ENCODE data around the gene ANOS1.

The ANOS1 gene

DNA sequence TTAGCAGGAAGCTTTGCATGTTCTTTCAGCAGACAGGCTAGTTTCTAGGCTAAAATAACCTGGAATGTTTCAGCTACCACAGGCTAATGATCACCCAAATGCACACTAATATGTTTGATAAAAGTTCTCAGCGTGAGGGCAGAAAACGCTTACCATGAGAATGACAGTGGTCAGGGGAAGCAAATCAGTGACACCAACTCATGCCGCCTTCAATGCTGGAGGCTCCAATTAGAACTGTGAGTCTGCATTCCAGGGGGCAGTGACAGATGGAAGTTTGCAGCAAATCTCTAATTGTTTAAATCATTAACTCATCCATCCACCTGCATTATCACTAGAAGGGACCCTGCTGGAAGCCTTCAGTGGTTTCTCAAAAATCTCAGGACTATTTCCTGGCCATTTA is 43.2 kb downstream of the ANOS1 start:
- Histone ChIP-seq H3K36me3 (replicated peaks; ENCODE audit: insufficient read depth, low read length) (no peaks in the 10 kb centered on the region), H3K4me1 (ENCODE audit: low read length) (no peaks in the 10 kb centered on the region), H3F3A (ENCODE audit: insufficient read depth, low read length) (no peaks in the 10 kb centered on the region), H3K27me3 (replicated peaks; ENCODE audit: insufficient read depth, low read length) (no peaks in the 10 kb centered on the region), H3K4me2 (ENCODE audit: low read depth, low read length) (no peak overlapping the region), H3K27ac (ENCODE audit: low read length) (no peak overlapping the region), H3K9me3 (replicated peaks; ENCODE audit: insufficient read depth, low read length) (no peaks in the 10 kb centered on the region), H3K9me2 (replicated peaks; ENCODE audit: insufficient read depth, low read length) (no peaks in the 10 kb centered on the region), H3K9ac (ENCODE audit: low read length) (no peak overlapping the region), H4K20me1 (ENCODE audit: insufficient read depth, low read length) (no peaks in the 10 kb centered on the region), H3K4me3 (ENCODE audit: low read length) (no peak overlapping the region), H2AFZ (ENCODE audit: low read length) (no peak overlapping the region), H3K79me2 (ENCODE audit: low read length) (no peaks in the 10 kb centered on the region)
- TF ChIP-seq EZH2 (optimal IDR thresholded peaks at IDR 0.05; ENCODE audit: low read depth, low read length) (no peak), EZH2phosphoT487 (IDR thresholded peaks at IDR 0.05; ENCODE audit: low read length) (no peak), CTCF (IDR thresholded peaks at IDR 0.05; ENCODE audit: low read length) (no peak)
- DNase-seq, result no peak

GRCh38 chrX:8684201-8684965 is 47.6 kb downstream of the ANOS1 start:
- Histone ChIP-seq H3K4me2 (ENCODE audit: low read depth, low read length) (no peak overlapping the region), H3K4me3 (ENCODE audit: low read length) (no peak overlapping the region), H2AFZ (ENCODE audit: low read length) (no peak overlapping the region), H3K9me2 (replicated peaks; ENCODE audit: insufficient read depth, low read length) (no peaks in the 10 kb centered on the region), H3K9ac (ENCODE audit: low read length) (no peak overlapping the region), H3K27ac (ENCODE audit: low read length) (no peak overlapping the region), H3K4me1 (ENCODE audit: low read length) (no peaks in the 10 kb centered on the region), H3K36me3 (replicated peaks; ENCODE audit: insufficient read depth, low read length) (no peaks in the 10 kb centered on the region), H3F3A (ENCODE audit: insufficient read depth, low read length) (no peaks in the 10 kb centered on the region), H3K9me3 (replicated peaks; ENCODE audit: insufficient read depth, low read length) (no peaks in the 10 kb centered on the region), H3K27me3 (replicated peaks; ENCODE audit: insufficient read depth, low read length) (no peaks in the 10 kb centered on the region), H3K79me2 (ENCODE audit: low read length) (no peaks in the 10 kb centered on the region), H4K20me1 (ENCODE audit: insufficient read depth, low read length) (no peaks in the 10 kb centered on the region)
- DNase-seq, result no peak
- no peak for TF ChIP-seq EZH2phosphoT487 (IDR thresholded peaks at IDR 0.05; ENCODE audit: low read length)
- no peak for TF ChIP-seq CTCF (IDR thresholded peaks at IDR 0.05; ENCODE audit: low read length)
- no peak for TF ChIP-seq EZH2 (optimal IDR thresholded peaks at IDR 0.05; ENCODE audit: low read depth, low read length)

DNA sequence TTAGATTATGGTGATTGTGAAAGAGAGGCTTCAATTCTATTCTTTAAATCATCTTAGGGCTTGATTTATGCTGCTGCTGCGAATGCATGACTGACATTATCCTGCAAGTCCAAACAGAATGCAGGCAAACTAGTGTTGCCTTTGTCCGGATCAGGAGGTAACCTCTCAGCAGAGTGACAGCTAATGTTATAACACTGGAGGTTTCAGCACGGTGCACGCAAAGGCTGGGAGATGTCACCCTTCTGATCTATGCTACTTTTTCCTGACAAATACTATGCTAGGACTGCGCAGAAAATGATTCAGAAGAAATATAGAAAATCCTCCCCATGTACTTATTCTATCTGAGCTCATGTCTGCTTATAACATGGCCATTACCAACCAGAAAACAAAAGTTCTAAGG is 48.2 kb downstream of the ANOS1 start:
- Histone ChIP-seq H3K9me2 (replicated peaks; ENCODE audit: insufficient read depth, low read length) (no peaks in the 10 kb centered on the region), H3K79me2 (ENCODE audit: low read length) (no peaks in the 10 kb centered on the region), H3K4me3 (ENCODE audit: low read length) (no peak overlapping the region), H3K4me2 (ENCODE audit: low read depth, low read length) (no peak overlapping the region), H3K4me1 (ENCODE audit: low read length) (no peaks in the 10 kb centered on the region), H3K27ac (ENCODE audit: low read length) (no peak overlapping the region), H3K9ac (ENCODE audit: low read length) (no peak overlapping the region), H3K27me3 (replicated peaks; ENCODE audit: insufficient read depth, low read length) (no peaks in the 10 kb centered on the region), H3K9me3 (replicated peaks; ENCODE audit: insufficient read depth, low read length) (no peaks in the 10 kb centered on the region), H3K36me3 (replicated peaks; ENCODE audit: insufficient read depth, low read length) (no peaks in the 10 kb centered on the region), H2AFZ (ENCODE audit: low read length) (no peak overlapping the region), H4K20me1 (ENCODE audit: insufficient read depth, low read length) (no peaks in the 10 kb centered on the region), H3F3A (ENCODE audit: insufficient read depth, low read length) (no peaks in the 10 kb centered on the region)
- TF ChIP-seq EZH2 (optimal IDR thresholded peaks at IDR 0.05; ENCODE audit: low read depth, low read length), result no peak
- TF ChIP-seq CTCF (IDR thresholded peaks at IDR 0.05; ENCODE audit: low read length), result no peak
- no peak for TF ChIP-seq EZH2phosphoT487 (IDR thresholded peaks at IDR 0.05; ENCODE audit: low read length)
- DNase-seq, result no peak
